Loucy (cell line): ENCODE results near the gene TBC1D24.

Experiments used
- EZH2phosphoT487 ChIP-seq: fragments of 200-600 bp; IDR thresholded peaks from 2 replicates; pipeline ENCODE4 v1.6.1; 2018; ENCODE audit warnings: antibody characterized with exemption, mild to moderate bottlenecking, moderate library complexity, borderline replicate concordance
- TF ChIP-seq, protein P1 (sequence below): fragments of 200-600 bp; sonication (generic); conservative IDR thresholded peaks from 2 replicates; pipeline ENCODE4 v1.5.1; 2014; ENCODE audit warnings: mild to moderate bottlenecking, antibody characterized with exemption, low read length

DNA sequence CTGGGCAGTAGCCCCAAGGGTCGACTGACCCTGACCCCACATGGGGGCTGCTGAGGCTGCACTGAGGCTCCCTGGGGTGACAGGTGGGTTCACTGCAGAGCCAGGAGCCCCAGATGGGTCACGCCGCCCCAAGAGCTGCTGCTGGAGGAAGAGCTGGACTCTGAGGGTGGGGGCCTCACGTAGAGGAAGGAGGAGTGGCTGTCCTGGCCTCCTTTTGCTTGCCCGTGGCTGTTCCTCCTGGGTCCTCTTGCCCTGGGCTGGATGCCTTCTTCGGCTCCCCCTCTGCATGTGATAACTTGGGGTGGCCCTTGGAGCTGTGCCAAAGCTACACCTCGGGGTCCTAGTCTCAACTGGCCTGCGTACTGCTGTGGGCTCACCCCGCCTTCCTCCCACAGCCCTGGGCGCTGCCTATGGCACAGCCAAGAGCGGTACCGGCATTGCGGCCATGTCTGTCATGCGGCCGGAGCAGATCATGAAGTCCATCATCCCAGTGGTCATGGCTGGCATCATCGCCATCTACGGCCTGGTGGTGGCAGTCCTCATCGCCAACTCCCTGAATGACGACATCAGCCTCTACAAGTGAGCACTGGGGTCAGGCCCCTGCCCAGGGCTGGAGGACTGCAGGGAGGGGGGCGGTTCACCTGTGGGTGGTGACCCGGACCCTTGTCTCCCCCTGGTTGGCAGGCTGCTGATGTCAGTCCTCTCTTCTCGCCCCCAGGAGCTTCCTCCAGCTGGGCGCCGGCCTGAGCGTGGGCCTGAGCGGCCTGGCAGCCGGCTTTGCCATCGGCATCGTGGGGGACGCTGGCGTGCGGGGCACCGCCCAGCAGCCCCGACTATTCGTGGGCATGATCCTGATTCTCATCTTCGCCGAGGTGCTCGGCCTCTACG, 44.1 kb downstream of the TBC1D24 start:
- TF ChIP-seq, protein P1, sequence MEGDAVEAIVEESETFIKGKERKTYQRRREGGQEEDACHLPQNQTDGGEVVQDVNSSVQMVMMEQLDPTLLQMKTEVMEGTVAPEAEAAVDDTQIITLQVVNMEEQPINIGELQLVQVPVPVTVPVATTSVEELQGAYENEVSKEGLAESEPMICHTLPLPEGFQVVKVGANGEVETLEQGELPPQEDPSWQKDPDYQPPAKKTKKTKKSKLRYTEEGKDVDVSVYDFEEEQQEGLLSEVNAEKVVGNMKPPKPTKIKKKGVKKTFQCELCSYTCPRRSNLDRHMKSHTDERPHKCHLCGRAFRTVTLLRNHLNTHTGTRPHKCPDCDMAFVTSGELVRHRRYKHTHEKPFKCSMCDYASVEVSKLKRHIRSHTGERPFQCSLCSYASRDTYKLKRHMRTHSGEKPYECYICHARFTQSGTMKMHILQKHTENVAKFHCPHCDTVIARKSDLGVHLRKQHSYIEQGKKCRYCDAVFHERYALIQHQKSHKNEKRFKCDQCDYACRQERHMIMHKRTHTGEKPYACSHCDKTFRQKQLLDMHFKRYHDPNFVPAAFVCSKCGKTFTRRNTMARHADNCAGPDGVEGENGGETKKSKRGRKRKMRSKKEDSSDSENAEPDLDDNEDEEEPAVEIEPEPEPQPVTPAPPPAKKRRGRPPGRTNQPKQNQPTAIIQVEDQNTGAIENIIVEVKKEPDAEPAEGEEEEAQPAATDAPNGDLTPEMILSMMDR = no peak
- TF ChIP-seq EZH2phosphoT487 = no peak
